Measurements from ENCODE around the gene CD63. TPM values are rescaled to one million over a fixed set of nuclear protein-coding genes. Genes with fewer than 3 reads are reported as not detected.

Gene CD63
- total and polyA plus RNA-seq, 7 experiments from 2014 or later = 43.2 to 216 (median 68.7) TPM

DNA sequence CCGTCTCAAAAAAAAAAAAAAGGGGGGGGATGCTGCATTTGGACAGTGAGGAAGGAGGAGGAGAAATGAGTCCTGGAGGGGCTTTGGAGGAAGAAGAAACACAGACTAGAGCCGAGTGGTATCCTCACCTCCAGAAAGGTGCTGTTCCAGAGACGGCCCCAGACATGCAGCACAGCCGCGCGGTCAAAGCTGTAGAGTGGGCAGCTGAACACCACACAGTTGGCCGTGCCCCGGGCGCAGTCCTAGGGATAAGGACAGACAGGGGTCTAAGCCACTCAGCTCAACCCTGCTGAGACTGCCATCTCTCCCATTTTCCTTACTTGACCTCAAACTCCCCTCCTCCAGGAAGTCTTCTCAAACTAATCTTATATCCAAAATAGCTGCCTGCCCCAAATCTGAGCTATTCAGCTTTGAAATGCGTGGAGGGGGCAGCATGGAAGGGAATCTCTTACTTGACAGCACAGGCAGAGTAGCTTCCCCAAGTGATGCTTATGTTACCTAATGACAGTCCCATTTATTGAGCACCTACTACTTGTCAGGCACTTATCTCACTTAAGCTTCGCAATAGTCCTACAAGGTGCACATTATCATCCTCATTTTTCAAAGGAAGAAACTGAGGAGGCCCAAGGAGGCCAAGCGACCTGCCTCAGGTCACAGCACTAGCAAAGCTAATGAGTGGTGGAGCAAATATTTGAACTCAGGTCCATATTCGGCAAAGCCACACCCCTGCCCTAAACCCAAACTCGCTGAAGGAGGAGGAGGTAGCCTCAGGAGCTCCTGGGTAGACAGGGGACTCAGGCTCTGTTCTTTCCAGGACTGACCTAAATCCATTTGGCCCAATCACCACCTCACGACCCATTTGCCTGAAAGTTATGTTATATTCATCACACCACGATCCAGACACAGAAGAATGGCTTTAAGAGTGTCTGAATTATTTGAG, 39.8 kb downstream of the CD63 start:
- peaks cover 0 to 4% (median 3%) of the 10 kb centered on the region in 5 donors for H3K27me3 Mint-ChIP-seq
- ChIA-PET CTCF (interaction anchor here (0.9 kb wide), 1 partner anchor 31 kb away, joined by 3 read pairs; no protein-coding TSS in a partner anchor), POLR2A (no interaction called here)
- H3K27ac Mint-ChIP-seq = no peak overlapping the region
- ATAC-seq (no peak), DNase-seq (no peak)
- no peak overlapping the region for H3K27ac ChIP-seq (ENCODE audit: low read depth, low read length)
- intact Hi-C loops (cut with micrococcal nuclease) = no loop called here
- H3K9me3 Mint-ChIP-seq = no peaks in the 10 kb centered on the region
- H3K36me3 ChIP-seq (ENCODE audit: control insufficient read depth in 2 of 3, insufficient read depth in 3 of 3, low read length in 3 of 3) = no peaks in the 10 kb centered on the region
- H3K36me3 Mint-ChIP-seq = no peaks in the 10 kb centered on the region
- H3K4me1 ChIP-seq (ENCODE audit: control insufficient read depth in 2 of 2, insufficient read depth in 2 of 2, low read length in 2 of 2) = no peaks in the 10 kb centered on the region
- H3K9me3 ChIP-seq (ENCODE audit: control insufficient read depth in 2 of 3, low read length in 3 of 3) = no peaks in the 10 kb centered on the region
- H3K4me3 ChIP-seq (ENCODE audit: low read length) = no peak overlapping the region
- H3K27me3 ChIP-seq (ENCODE audit: control insufficient read depth in 2 of 2, insufficient read depth in 2 of 2, low read length in 2 of 2) = no peaks in the 10 kb centered on the region
- peaks cover 0 to 9% (median 2%) of the 10 kb centered on the region in 7 donors for H3K4me1 Mint-ChIP-seq
- H3K4me3 Mint-ChIP-seq = no peak overlapping the region

DNA sequence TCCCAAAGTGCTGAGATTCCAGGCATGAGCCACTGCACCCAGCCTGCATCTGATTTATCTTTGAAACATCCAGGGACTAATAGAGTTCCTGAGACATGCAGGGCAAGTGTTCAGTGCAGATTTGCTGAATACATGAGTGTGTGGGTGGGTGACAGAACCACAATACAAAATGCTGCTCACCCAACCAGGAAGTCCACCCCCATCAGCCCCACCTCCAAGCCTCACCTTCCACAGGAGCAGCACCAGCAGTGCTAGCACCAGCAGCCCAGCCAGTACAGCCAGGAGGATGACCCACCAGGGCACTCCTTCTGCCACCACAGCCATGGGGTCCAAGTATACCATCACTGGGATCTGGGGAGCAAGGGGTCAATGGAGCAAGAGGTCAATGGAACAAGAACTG, 41.1 kb downstream of the CD63 start:
- Histone ChIP-seq H3K9me3 (ENCODE audit: control insufficient read depth in 2 of 3, low read length in 3 of 3) (no peaks in the 10 kb centered on the region), H3K27ac (ENCODE audit: low read depth, low read length) (no peak overlapping the region), H3K36me3 (ENCODE audit: control insufficient read depth in 2 of 3, insufficient read depth in 3 of 3, low read length in 3 of 3) (no peaks in the 10 kb centered on the region), H3K27me3 (ENCODE audit: control insufficient read depth in 2 of 2, insufficient read depth in 2 of 2, low read length in 2 of 2) (no peaks in the 10 kb centered on the region), H3K4me1 (ENCODE audit: control insufficient read depth in 2 of 2, insufficient read depth in 2 of 2, low read length in 2 of 2) (no peaks in the 10 kb centered on the region), H3K4me3 (ENCODE audit: low read length) (no peak overlapping the region)
- DNase-seq (no peak), ATAC-seq (no peak)
- peaks cover 0 to 10% (median 5%) of the 10 kb centered on the region in 5 donors for H3K27me3 Mint-ChIP-seq
- no peaks in the 10 kb centered on the region for H3K36me3 Mint-ChIP-seq
- H3K4me3 Mint-ChIP-seq = no peak overlapping the region
- intact Hi-C loops (cut with micrococcal nuclease) = no loop called here
- H3K27ac Mint-ChIP-seq = no peak overlapping the region
- peaks cover 0 to 11% (median 2%) of the 10 kb centered on the region in 7 donors for H3K4me1 Mint-ChIP-seq
- CTCF ChIA-PET = interaction anchor here (0.9 kb wide), 1 partner anchor 10 kb away, joined by 3 read pairs; no protein-coding TSS in a partner anchor
- POLR2A ChIA-PET = no interaction called here
- H3K9me3 Mint-ChIP-seq = no peaks in the 10 kb centered on the region

DNA sequence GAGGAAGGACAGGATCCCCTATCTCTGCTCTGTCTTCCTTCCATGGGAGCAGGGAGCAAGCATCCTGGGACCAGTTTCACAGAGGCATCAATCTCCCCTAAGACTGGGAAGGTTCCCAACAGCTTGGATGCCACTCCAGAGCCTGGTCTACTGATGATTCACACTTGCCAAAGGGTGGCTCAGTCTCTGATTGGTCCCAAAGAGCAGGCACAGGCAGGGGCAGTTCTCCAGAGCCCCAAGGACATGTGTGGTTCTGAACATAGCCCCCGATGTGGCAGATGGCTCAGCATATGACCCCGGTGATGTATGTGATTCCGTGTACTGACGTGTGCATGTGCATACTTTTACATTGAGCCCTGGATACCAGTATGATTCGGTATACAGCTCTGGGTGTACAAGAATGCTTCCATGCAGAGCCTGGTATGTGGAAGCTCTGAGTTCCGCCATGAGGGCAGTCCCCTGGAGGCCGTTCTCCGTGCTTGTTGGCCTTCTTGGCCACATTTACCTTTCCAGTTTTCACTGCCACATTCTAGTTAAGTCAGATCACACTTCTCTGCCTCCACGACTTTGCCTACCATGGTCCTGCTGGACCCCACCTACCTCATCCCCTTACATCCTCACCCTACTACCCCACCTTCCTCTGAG, 42.3 kb downstream of the CD63 start:
- H3K27me3 ChIP-seq (ENCODE audit: control insufficient read depth in 2 of 2, insufficient read depth in 2 of 2, low read length in 2 of 2) = no peaks in the 10 kb centered on the region
- H3K36me3 ChIP-seq (ENCODE audit: control insufficient read depth in 2 of 3, insufficient read depth in 3 of 3, low read length in 3 of 3) = no peaks in the 10 kb centered on the region
- Mint-ChIP-seq H3K9me3 (no peaks in the 10 kb centered on the region), H3K27me3 (peaks cover 4 to 18% (median 16%) of the 10 kb centered on the region in 5 donors), H3K4me3 (no peak overlapping the region), H3K4me1 (peaks cover 2 to 18% (median 5%) of the 10 kb centered on the region in 7 donors), H3K36me3 (no peaks in the 10 kb centered on the region), H3K27ac (no peak overlapping the region)
- ATAC-seq (no peak), DNase-seq (no peak)
- ChIA-PET POLR2A (interaction anchor here (0.6 kb wide), 1 partner anchor 25 kb away, joined by 3 read pairs; no protein-coding TSS in a partner anchor), CTCF (no interaction called here)
- H3K4me1 ChIP-seq (ENCODE audit: control insufficient read depth in 2 of 2, insufficient read depth in 2 of 2, low read length in 2 of 2) = no peaks in the 10 kb centered on the region
- no peak overlapping the region for H3K4me3 ChIP-seq (ENCODE audit: low read length)
- no peaks in the 10 kb centered on the region for H3K9me3 ChIP-seq (ENCODE audit: control insufficient read depth in 2 of 3, low read length in 3 of 3)
- intact Hi-C loops (cut with micrococcal nuclease) = no loop called here
- no peak overlapping the region for H3K27ac ChIP-seq (ENCODE audit: low read depth, low read length)

DNA sequence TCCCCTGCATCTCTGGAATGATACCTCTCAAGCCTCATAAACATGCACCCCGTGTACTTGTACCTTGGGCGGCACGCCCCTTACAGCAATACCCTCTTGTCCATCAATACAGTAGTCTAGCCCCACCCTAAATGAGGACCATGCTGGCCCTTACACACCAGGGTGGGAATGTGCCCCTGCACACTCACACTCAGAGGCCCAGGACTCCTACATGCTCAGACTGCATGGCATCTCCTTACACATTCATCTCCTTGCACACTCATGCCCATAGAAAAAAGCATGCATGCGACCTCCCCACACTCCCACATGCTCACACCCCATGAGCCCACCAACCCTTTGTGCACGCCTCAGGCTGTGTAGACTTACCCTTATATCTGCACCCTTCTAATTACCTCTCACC, 43.1 kb downstream of the CD63 start:
- ChIA-PET POLR2A (no interaction called here), CTCF (no interaction called here)
- H3K36me3 ChIP-seq (ENCODE audit: control insufficient read depth in 2 of 3, insufficient read depth in 3 of 3, low read length in 3 of 3) = no peaks in the 10 kb centered on the region
- no peaks in the 10 kb centered on the region for H3K4me1 ChIP-seq (ENCODE audit: control insufficient read depth in 2 of 2, insufficient read depth in 2 of 2, low read length in 2 of 2)
- Mint-ChIP-seq H3K27me3 (peaks cover 12 to 26% (median 24%) of the 10 kb centered on the region in 5 donors), H3K9me3 (peaks cover 0 to 1% (median 0%) of the 10 kb centered on the region in 11 donors), H3K36me3 (no peaks in the 10 kb centered on the region), H3K4me3 (no peak overlapping the region), H3K4me1 (peaks cover 4 to 27% (median 13%) of the 10 kb centered on the region in 7 donors), H3K27ac (no peak overlapping the region)
- DNase-seq = no peak
- no peak overlapping the region for H3K27ac ChIP-seq (ENCODE audit: low read depth, low read length)
- no peak for ATAC-seq
- no peaks in the 10 kb centered on the region for H3K27me3 ChIP-seq (ENCODE audit: control insufficient read depth in 2 of 2, insufficient read depth in 2 of 2, low read length in 2 of 2)
- H3K4me3 ChIP-seq (ENCODE audit: low read length) = no peak overlapping the region
- intact Hi-C loops (cut with micrococcal nuclease) = no loop called here
- H3K9me3 ChIP-seq (ENCODE audit: control insufficient read depth in 2 of 3, low read length in 3 of 3) = no peaks in the 10 kb centered on the region

DNA sequence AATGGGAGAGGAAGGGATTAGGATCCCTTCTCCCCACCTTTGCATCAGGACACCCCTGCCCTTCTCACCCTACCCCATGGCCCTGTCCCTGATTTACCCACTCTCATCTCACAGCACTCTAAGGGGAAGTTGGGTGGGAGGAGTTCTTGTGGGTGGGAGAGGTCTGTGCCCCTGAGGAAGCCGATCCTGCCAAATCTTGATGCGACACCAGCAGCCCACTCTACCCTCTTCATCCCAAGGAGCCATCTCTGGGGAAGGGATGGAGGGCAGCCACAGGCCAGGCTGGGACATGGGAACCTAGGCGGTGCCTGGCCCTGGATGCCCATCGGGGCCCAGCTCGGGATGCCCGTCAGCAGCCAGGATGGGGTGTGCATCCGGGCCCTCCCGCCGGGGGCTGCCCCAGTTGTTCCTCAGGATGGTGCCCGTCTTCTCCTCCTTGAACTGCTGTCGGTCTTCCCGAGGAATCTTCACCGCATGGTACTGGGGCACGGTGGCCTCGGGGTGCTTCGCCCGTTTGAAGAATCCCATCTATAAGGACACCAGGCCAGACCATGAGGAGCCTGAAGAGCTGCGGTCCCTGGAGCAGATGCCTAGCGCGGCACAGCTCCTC, 43.9 kb downstream of the CD63 start:
- DNase-seq (no peak), ATAC-seq (no peak)
- H3K27me3 ChIP-seq (ENCODE audit: control insufficient read depth in 2 of 2, insufficient read depth in 2 of 2, low read length in 2 of 2) = no peaks in the 10 kb centered on the region
- no peaks in the 10 kb centered on the region for H3K36me3 ChIP-seq (ENCODE audit: control insufficient read depth in 2 of 3, insufficient read depth in 3 of 3, low read length in 3 of 3)
- Mint-ChIP-seq H3K4me3 (no peak overlapping the region), H3K27me3 (peaks cover 19 to 31% (median 29%) of the 10 kb centered on the region in 5 donors), H3K36me3 (no peaks in the 10 kb centered on the region), H3K27ac (no peak overlapping the region), H3K9me3 (peaks cover 0 to 1% (median 0%) of the 10 kb centered on the region in 11 donors), H3K4me1 (peaks cover 4 to 27% (median 14%) of the 10 kb centered on the region in 7 donors)
- no peak overlapping the region for H3K4me3 ChIP-seq (ENCODE audit: low read length)
- ChIA-PET POLR2A (no interaction called here), CTCF (no interaction called here)
- H3K4me1 ChIP-seq (ENCODE audit: control insufficient read depth in 2 of 2, insufficient read depth in 2 of 2, low read length in 2 of 2) = no peaks in the 10 kb centered on the region
- H3K9me3 ChIP-seq (ENCODE audit: control insufficient read depth in 2 of 3, low read length in 3 of 3) = no peaks in the 10 kb centered on the region
- no peak overlapping the region for H3K27ac ChIP-seq (ENCODE audit: low read depth, low read length)
- intact Hi-C loops (cut with micrococcal nuclease) = no loop called here

DNA sequence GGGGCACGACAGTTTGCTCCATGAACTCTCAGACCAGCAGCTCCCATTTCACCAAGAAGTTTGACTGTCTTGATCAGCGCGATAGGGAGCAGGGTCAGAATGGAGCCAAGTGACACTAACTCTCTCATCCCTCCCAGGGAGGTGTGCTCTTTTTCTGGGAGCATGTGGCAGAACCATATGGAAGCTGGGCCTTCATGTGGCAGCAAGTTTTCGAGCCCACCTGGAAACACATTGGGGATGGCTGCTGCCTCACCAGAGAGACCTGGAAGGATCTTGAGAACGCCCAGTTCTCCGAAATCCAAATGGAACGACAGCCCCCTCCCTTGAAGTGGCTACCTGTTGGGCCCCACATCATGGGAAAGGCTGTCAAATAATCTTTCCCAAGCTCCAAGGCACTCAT, 45.1 kb downstream of the CD63 start:
- Mint-ChIP-seq H3K9me3 (peaks cover 0 to 1% (median 0%) of the 10 kb centered on the region in 11 donors), H3K36me3 (no peaks in the 10 kb centered on the region), H3K4me1 (peaks cover 4 to 27% (median 14%) of the 10 kb centered on the region in 7 donors), H3K27ac (no peak overlapping the region), H3K27me3 (peaks cover 21 to 38% (median 31%) of the 10 kb centered on the region in 5 donors), H3K4me3 (no peak overlapping the region)
- Histone ChIP-seq H3K4me1 (ENCODE audit: control insufficient read depth in 2 of 2, insufficient read depth in 2 of 2, low read length in 2 of 2) (no peaks in the 10 kb centered on the region), H3K27me3 (ENCODE audit: control insufficient read depth in 2 of 2, insufficient read depth in 2 of 2, low read length in 2 of 2) (no peaks in the 10 kb centered on the region), H3K27ac (ENCODE audit: low read depth, low read length) (no peak overlapping the region), H3K36me3 (ENCODE audit: control insufficient read depth in 2 of 3, insufficient read depth in 3 of 3, low read length in 3 of 3) (no peaks in the 10 kb centered on the region), H3K9me3 (ENCODE audit: control insufficient read depth in 2 of 3, low read length in 3 of 3) (no peaks in the 10 kb centered on the region), H3K4me3 (ENCODE audit: low read length) (no peak overlapping the region)
- ChIA-PET POLR2A (no interaction called here), CTCF (no interaction called here)
- intact Hi-C loops (cut with micrococcal nuclease) = no loop called here
- DNase-seq (no peak), ATAC-seq (no peak)
